ENCODE results near the gene GALNT9. TPM values are rescaled to one million over a fixed set of nuclear protein-coding genes. Genes with fewer than 3 reads are reported as not detected.

The GALNT9 gene
- total RNA-seq, 1 donor from 2014 or later = 1.6 TPM

- TF ChIP-seq CTCF (conservative IDR thresholded peaks at IDR 0.05) = no peak
- Mint-ChIP-seq H3K4me1 (ENCODE audit: unreplicated experiment) (peaks cover 5% of the 10 kb centered on the region), H3K4me3 (no peak overlapping the region), H3K27me3 (peaks cover 26% of the 10 kb centered on the region), H3K9me3 (no peaks in the 10 kb centered on the region), H3K27ac (no peak overlapping the region), H3K36me3 (no peaks in the 10 kb centered on the region)
- no peak for DNase-seq (ENCODE audit: extremely low spot score, unreplicated experiment)
Observed at GRCh38 chr12:132365226-132365625, 35.8 kb upstream of the GALNT9 start.

- no peaks in the 10 kb centered on the region for H3K9me3 Mint-ChIP-seq
- no peak for TF ChIP-seq CTCF (conservative IDR thresholded peaks at IDR 0.05)
- H3K36me3 Mint-ChIP-seq = no peaks in the 10 kb centered on the region
- peaks cover 18% of the 10 kb centered on the region for H3K27me3 Mint-ChIP-seq
- H3K27ac Mint-ChIP-seq = no peak overlapping the region
- no peak for DNase-seq (ENCODE audit: extremely low spot score, unreplicated experiment)
- no peak overlapping the region for H3K4me3 Mint-ChIP-seq
- peaks cover 5% of the 10 kb centered on the region for H3K4me1 Mint-ChIP-seq (ENCODE audit: unreplicated experiment)
Observed at GRCh38 chr12:132364348-132364902, 35.0 kb upstream of the GALNT9 start.

GRCh38 chr12:132363661-132364347 is 34.4 kb upstream of the GALNT9 start:
- no peak for TF ChIP-seq CTCF (conservative IDR thresholded peaks at IDR 0.05)
- peaks cover 5% of the 10 kb centered on the region for H3K4me1 Mint-ChIP-seq (ENCODE audit: unreplicated experiment)
- H3K9me3 Mint-ChIP-seq = no peaks in the 10 kb centered on the region
- DNase-seq (ENCODE audit: extremely low spot score, unreplicated experiment) = no peak
- no peaks in the 10 kb centered on the region for H3K36me3 Mint-ChIP-seq
- H3K27ac Mint-ChIP-seq = no peak overlapping the region
- no peak overlapping the region for H3K4me3 Mint-ChIP-seq
- peaks cover 14% of the 10 kb centered on the region for H3K27me3 Mint-ChIP-seq

- TF ChIP-seq CTCF (conservative IDR thresholded peaks at IDR 0.05) = no peak
- H3K9me3 Mint-ChIP-seq = no peaks in the 10 kb centered on the region
- H3K27ac Mint-ChIP-seq = no peak overlapping the region
- peaks cover 5% of the 10 kb centered on the region for H3K4me1 Mint-ChIP-seq (ENCODE audit: unreplicated experiment)
- H3K36me3 Mint-ChIP-seq = no peaks in the 10 kb centered on the region
- no peak overlapping the region for H3K4me3 Mint-ChIP-seq
- H3K27me3 Mint-ChIP-seq = peaks cover 9% of the 10 kb centered on the region
- no peak for DNase-seq (ENCODE audit: extremely low spot score, unreplicated experiment)
Observed at GRCh38 chr12:132362996-132363660, 33.7 kb upstream of the GALNT9 start.

- Mint-ChIP-seq H3K4me3 (no peak overlapping the region), H3K9me3 (no peaks in the 10 kb centered on the region), H3K27ac (no peak overlapping the region), H3K27me3 (peaks cover 8% of the 10 kb centered on the region), H3K36me3 (no peaks in the 10 kb centered on the region), H3K4me1 (ENCODE audit: unreplicated experiment) (peaks cover 4% of the 10 kb centered on the region)
- no peak for TF ChIP-seq CTCF (conservative IDR thresholded peaks at IDR 0.05)
- no peak for DNase-seq (ENCODE audit: extremely low spot score, unreplicated experiment)
Observed at GRCh38 chr12:132360906-132361777, 31.8 kb upstream of the GALNT9 start.
